Fibroblast of the conjunctiva (primary cell): Measurements from ENCODE around the gene NR4A3.
"Not testable (repeated sequence)": the region's sequence is repeated elsewhere in the genome, so short reads cannot be mapped to it uniquely, and the experiment has no call there.

Experiments
- DNase-seq: peaks from one replicate; pipeline ENCODE4 v3.0.0-alpha.2; 2010; ENCODE audit warnings: low read depth

The NR4A3 gene

DNA sequence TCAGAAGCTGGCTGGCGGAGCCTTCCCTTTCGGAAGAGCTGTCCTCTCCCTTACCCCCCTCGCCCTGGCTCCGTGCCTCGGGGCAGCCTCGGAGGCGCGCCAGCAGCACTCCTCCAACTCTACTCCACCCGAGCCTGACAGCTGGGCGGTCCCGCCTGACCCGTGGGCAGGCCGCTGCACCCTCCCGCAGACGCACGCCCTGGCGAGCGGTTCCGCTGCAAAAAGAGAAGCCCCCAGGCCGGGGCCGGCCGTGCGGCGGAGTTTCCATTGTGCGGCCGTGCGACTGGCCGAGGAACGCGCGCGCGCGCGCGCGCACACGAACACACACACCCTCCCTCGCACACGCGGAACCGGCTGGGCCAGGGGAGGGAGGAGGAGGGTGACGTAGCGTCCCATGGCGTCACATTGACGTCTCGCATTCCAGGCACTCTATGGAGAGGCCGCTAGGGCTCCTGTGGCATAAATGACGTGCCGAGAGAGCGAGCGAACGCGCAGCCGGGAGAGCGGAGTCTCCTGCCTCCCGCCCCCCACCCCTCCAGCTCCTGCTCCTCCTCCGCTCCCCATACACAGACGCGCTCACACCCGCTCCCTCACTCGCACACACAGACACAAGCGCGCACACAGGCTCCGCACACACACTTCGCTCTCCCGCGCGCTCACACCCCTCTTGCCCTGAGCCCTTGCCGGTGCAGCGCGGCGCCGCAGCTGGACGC, at the start of gene NR4A3:
TSS of gene NR4A3 (plus strand) at position 490 of the 713 bp plus-strand sequence. CDS start 6,158 bp downstream, outside the sequence.
- peak; percentile 85 for DNase-seq

GRCh38 chr9:99773468-99774138, 48.1 kb upstream of the NR4A3 start:
- no peak for DNase-seq

DNA sequence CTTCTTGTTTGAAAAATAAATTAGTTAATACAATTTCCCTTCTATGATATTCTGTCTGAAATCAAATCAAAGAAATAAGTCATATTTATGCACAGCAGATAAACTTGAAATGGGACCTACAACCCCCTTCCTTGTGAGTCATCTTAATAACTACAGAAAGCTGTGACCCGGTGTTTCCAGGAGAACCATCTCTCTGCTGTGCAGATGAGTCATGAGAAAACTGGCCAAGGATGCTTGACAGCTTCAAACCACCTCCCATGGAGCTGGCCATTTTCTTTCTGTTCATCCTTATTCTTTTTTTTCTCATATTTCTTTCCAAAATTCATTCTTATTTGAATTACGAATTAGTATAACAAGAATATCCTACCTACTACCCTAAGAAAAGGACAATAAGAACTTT, 43.4 kb upstream of the NR4A3 start:
- peak; percentile 48 for DNase-seq

GRCh38 chr9:99778836-99779235, 42.8 kb upstream of the NR4A3 start:
- DNase-seq: no peak

DNA sequence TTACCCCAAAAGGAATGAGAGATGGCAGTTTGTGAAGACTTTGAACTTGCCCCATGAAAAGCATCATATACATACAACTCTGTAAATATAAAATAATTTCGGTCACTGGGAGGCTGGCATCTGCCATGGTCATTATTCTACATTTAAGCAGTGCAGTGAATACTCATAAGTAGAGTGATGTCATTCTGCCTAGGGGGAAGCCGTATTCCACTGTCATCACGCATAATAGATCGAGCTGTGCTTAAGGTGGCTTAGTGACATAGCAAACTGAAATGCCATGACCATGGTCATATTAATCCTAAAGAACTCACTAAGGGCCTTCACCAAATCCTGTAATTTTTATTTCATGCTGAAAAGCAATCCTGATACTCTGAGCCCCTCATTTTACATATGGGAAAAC, 42.4 kb upstream of the NR4A3 start:
- DNase-seq: no peak

- not testable (repeated sequence) for DNase-seq
These were observed 39.3 kb upstream of the NR4A3 start for GRCh38 chr9:99782349-99782748.

GRCh38 chr9:99782962-99783718, 38.5 kb upstream of the NR4A3 start:
- no peak for DNase-seq

DNA sequence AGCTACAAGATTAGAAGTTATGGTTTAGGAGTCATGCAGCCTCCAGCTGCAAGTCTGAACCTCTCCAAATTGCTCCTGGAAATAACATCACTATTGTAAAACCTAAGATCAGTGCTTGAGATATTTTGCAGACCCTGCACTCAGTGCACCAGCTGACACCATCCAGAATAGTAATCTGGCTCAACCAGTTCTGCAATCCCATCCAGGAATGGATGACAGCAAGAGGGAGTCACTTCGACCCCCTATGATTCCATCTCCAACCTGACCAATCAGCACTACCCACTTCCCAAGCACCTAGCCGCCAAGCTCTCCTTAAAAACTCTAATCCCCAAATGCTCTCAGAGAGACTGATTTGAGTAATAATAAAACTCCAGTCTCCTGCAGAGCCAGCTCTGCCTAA, 37.9 kb upstream of the NR4A3 start:
- no peak for DNase-seq

- no peak for DNase-seq
These were observed 36.6 kb upstream of the NR4A3 start for GRCh38 chr9:99785010-99785590.

GRCh38 chr9:99787556-99787955, 34.1 kb upstream of the NR4A3 start:
- no peak for DNase-seq

- no peak for DNase-seq
These were observed 28.2 kb upstream of the NR4A3 start for GRCh38 chr9:99793528-99793927.

DNA sequence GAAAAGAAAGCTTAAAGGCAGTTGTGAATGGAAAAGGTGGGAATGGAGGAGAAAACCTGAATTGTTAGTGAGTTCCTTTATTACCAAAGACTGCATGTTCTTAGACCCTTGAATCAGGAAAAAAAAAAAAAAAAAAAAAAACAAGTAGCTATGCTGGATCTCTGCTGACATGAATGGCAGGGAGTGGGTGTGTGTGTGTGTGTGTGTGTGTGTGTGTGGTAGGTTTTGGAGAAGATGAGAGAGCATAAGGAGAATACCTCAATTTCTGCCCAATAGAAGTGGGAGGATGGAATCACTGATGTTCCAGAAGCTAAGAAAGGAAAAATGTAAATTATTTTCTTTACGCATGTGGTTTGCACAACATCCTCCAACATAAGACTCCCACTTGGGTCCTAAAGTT, 25.5 kb upstream of the NR4A3 start:
- DNase-seq: no peak

- no peak for DNase-seq
These were observed 19.9 kb upstream of the NR4A3 start for GRCh38 chr9:99801775-99802174.

- no peak for DNase-seq
These were observed 18.0 kb upstream of the NR4A3 start for GRCh38 chr9:99803694-99804093.

GRCh38 chr9:99807276-99807852, 14.3 kb upstream of the NR4A3 start:
- no peak for DNase-seq

GRCh38 chr9:99807956-99808355, 13.7 kb upstream of the NR4A3 start:
- DNase-seq: no peak

DNA sequence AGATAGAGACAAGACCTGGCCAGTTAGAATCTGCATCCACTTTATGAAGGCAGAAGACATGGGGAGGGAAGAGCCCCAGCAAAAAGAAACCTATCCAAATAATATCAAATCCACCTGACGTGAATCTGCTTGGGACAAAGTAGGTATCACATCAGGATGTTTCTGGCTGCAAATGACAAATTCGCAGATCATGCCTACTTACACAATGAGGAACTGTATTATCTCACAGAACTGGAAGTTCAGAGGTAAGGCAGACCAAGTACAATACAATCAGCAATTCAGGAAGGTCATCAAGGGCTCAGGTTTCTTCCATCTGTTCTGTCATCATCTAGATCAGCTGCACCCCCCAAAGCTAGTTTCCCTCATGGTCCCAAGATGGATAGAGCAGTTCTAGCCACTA, 13.2 kb upstream of the NR4A3 start:
- DNase-seq: no peak

- DNase-seq: no peak
These were observed 11.9 kb upstream of the NR4A3 start for GRCh38 chr9:99809586-99810319.

DNA sequence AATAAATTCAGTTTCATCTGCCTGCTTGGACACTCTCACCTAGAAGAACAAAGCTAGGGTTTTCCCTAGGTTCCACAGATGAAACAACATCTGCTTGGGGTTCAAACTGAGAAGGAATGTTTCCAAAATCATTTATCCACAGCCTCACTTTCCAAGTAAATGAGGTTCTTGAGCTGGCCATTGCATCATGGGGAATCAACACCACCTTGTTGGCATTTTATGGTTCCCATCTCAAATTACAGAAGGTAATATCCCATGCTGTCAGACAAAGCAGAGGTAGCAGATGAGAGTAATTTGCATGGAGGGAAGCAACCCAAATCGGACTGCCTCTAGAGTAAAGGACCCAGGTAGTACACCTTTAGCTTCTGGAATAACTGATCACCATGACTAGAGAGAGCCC, 10.5 kb upstream of the NR4A3 start:
- DNase-seq: no peak

DNA sequence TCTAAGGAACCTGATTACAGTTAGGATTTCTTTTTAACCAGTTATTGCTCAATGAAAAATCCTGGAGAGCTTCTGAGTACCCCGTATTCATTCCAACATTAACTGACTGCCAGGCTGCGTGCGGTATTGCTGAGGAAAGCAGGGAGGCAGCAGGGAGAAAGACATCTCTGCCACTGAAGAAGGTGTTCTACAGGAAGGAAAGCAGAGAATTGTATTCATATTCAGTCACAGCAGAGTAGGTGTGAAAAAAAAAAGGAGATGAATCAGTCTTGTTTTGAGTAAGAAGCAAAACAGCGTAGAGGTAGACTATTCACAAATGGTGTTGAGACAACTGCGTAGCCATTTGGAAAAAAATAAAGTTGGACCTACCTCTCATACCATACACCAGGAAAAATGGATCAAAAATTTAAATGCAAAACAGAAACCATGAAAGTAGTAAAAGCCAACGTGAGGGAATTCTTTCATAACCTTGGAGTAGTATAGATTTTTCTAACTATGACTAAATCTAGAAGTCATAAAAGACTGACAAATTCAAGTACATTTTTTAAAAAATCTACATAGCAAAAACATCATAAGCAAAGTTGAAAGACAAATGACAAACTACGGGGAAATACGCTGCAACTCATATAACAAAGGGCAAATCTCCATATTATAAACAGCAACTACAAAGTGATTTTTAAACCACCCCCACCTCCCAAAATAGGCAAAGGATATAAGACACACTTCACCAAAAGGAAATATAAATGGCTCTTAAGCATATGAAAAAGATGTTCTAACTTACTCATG, 9.9 kb upstream of the NR4A3 start:
- no peak for DNase-seq

DNA sequence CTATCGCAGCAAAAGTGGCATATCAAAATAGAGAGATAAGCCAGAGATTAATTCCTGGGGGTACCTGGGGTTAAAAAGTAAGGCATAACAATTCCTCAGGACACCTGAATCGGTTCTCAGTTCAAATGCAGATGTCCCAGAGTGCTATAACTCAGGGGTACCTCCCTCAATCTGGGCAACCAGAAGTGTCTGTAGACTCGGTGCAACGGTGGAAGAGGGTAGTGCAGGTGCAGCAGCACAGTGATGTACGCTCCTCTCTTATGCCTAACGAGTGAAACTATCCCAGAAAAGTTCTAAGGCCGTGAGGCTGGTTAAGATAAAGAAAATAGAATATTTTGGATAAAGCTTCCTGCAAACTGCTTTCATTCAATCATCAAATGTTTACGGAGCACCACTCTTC, 7.9 kb upstream of the NR4A3 start:
- DNase-seq: no peak
